SK-N-SH treated with all-trans-retinoic acid at 6 μM for 48 hours (cell line): ENCODE measurements around the gene STAG1.

Experiments
- ARNTL ChIP-seq: fragments of 450-650 bp; formaldehyde crosslinking; IDR thresholded peaks from 2 replicates; pipeline ENCODE4 v1.5.0; 2020; ENCODE audit warnings: low read depth, mild to moderate bottlenecking, moderate library complexity, borderline replicate concordance
- BACH2 ChIP-seq: fragments of 250-450 bp; sonication (Bioruptor Pico); IDR thresholded peaks from 2 replicates; pipeline ENCODE4 v1.9.0; 2021; ENCODE audit warnings: mild to moderate bottlenecking, borderline replicate concordance
- ESRRG ChIP-seq: fragments of 250-450 bp; sonication (Bioruptor Pico); IDR thresholded peaks from 2 replicates; pipeline ENCODE4 v1.6.1; 2021; ENCODE audit warnings: mild to moderate bottlenecking
- PATZ1 ChIP-seq: fragments of 250-450 bp; sonication (Bioruptor Pico); IDR thresholded peaks from 2 replicates; pipeline ENCODE4 v1.8.0; 2020; ENCODE audit warnings: mild to moderate bottlenecking, moderate library complexity, borderline replicate concordance
- POU6F1 ChIP-seq: fragments of 250-450 bp; sonication (Bioruptor Pico); IDR thresholded peaks from 2 replicates; pipeline ENCODE4 v1.8.0; 2021; ENCODE audit warnings: low read depth, mild to moderate bottlenecking, moderate library complexity, borderline replicate concordance
- RARB ChIP-seq: fragments of 250-450 bp; sonication (Bioruptor Pico); IDR thresholded peaks from 2 replicates; pipeline ENCODE4 v1.8.0; 2021; ENCODE audit warnings: mild to moderate bottlenecking, moderate library complexity
- SNAI2 ChIP-seq: fragments of 250-450 bp; sonication (Bioruptor Pico); IDR thresholded peaks from 2 replicates; pipeline ENCODE4 v1.5.0; 2020; ENCODE audit warnings: mild to moderate bottlenecking, moderate library complexity
- TSHZ2 ChIP-seq: fragments of 250-450 bp; sonication (Bioruptor Pico); IDR thresholded peaks from 2 replicates; pipeline ENCODE4 v1.5.0; 2020; ENCODE audit warnings: mild to moderate bottlenecking, moderate library complexity
- ZFP30 ChIP-seq: fragments of 450-650 bp; formaldehyde crosslinking; IDR thresholded peaks from 2 replicates; pipeline ENCODE4 v1.5.0; 2022; ENCODE audit warnings: mild to moderate bottlenecking, moderate library complexity
- ZNF70 ChIP-seq: fragments of 450-650 bp; formaldehyde crosslinking; IDR thresholded peaks from 2 replicates; pipeline ENCODE4 v1.5.0; 2020; ENCODE audit warnings: mild to moderate bottlenecking, moderate library complexity

DNA sequence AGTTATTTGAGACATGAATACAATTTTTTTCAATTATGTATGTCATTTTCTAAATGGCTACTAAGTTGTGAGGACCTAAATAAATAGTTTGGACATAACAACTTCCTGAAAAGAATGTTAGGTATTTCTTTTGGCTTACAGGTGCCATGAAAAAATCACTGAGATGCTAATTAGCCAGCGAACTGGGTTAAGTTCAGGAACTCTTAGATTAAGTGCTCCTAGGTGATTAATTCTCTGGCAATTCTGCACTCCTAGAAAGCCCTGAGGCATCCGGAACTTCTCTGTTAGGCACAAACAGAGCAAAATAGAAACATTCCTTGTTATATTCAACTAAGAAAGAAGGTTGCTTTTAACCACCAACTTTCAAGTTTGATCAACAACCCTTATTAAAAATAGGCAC is 192.3 kb downstream of the STAG1 start:
- TF ChIP-seq ESRRG (CRISPR knock-in tag) (no peak), BACH2 (CRISPR knock-in tag) (no peak), RARB (CRISPR knock-in tag) (no peak), TSHZ2 (no peak), SNAI2 (CRISPR knock-in tag) (no peak), ARNTL (CRISPR knock-in tag) (no peak), ZFP30 (CRISPR knock-in tag) (no peak), ZNF70 (CRISPR knock-in tag) (no peak), PATZ1 (no peak), POU6F1 (CRISPR knock-in tag) (no peak)
